ENCODE results near the gene OTOP1. TPM values are rescaled to one million over a fixed set of nuclear protein-coding genes. Genes with fewer than 3 reads are reported as not detected.

The OTOP1 gene
- total and polyA plus RNA-seq, 2 experiments from 2014 or later = not detected

DNA sequence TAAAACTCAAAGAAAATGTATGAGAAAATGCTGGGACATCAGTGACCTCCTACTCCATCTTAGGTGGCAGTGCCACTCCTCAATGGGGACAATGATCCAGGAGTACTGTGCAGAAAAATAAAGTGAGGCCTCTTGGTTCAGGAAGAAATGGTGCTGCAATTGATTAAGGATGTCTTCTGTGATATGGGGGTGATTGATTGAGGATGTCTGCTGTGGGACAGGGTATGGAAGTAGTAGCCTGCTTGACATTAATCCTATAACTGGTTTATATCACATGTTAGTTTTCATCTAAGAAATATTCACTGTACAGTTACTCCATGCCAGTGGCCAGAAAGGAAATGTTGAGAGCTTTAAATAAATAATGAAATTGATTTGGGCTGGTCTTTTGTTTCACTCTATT, 20.5 kb downstream of the OTOP1 start (continued):
- TF ChIP-seq ZNF462 (CRISPR knock-in tag; IDR thresholded peaks at IDR 0.05) = no peak
- no peak for TF ChIP-seq EZH2phosphoT487 (IDR thresholded peaks at IDR 0.05; ENCODE audit: unreplicated experiment)
- no peak for TF ChIP-seq POLR2AphosphoS5 (IDR thresholded peaks at IDR 0.05; ENCODE audit: low read depth)

GRCh38 chr4:4204401-4204745, 22.4 kb downstream of the OTOP1 start:
- no peak for ATAC-seq
- no peak for TF ChIP-seq JUNB (IDR thresholded peaks at IDR 0.05; ENCODE audit: unreplicated experiment)
- TF ChIP-seq ZNF114 (CRISPR knock-in tag; IDR thresholded peaks at IDR 0.05) = no peak
- TF ChIP-seq STAT1 (IDR thresholded peaks at IDR 0.05; ENCODE audit: unreplicated experiment) = no peak
- no peak for TF ChIP-seq CTCF (conservative IDR thresholded peaks at IDR 0.05; ENCODE audit: low read depth in 2 of 2)
- TF ChIP-seq ETS1 (IDR thresholded peaks at IDR 0.05) = no peak
- no peak for TF ChIP-seq ZNF331 (CRISPR knock-in tag; IDR thresholded peaks at IDR 0.05; ENCODE audit: low read depth)
- no peak for TF ChIP-seq CREB1 (CRISPR knock-in tag; IDR thresholded peaks at IDR 0.05; ENCODE audit: low read depth)
- no peak for TF ChIP-seq EZH2 (IDR thresholded peaks at IDR 0.05; ENCODE audit: low read depth, unreplicated experiment)

More at GRCh38 chr4:4204401-4204745, 22.4 kb downstream of the OTOP1 start:
- Histone ChIP-seq H3K4me1 (ENCODE audit: insufficient read depth) (no peaks in the 10 kb centered on the region), H3K27ac (ENCODE audit: low read depth) (no peak overlapping the region), H3K36me3 (ENCODE audit: insufficient read depth) (no peaks in the 10 kb centered on the region), H3K4me3 (no peak overlapping the region), H3F3A (replicated peaks; ENCODE audit: low read depth) (no peaks in the 10 kb centered on the region), H3K4me2 (no peak overlapping the region), H2AFZ (no peak overlapping the region), H3K27me3 (ENCODE audit: insufficient read depth) (no peaks in the 10 kb centered on the region), H3K79me2 (replicated peaks; ENCODE audit: insufficient read depth) (no peaks in the 10 kb centered on the region), H4K20me1 (replicated peaks; ENCODE audit: insufficient read depth) (no peaks in the 10 kb centered on the region), H3K9me2 (ENCODE audit: insufficient read depth) (no peaks in the 10 kb centered on the region)
- Mint-ChIP-seq H3K36me3 (ENCODE audit: low read depth) (no peaks in the 10 kb centered on the region), H3K4me1 (peaks cover 8% of the 10 kb centered on the region; the same call in 2 of the 3 replicates), H3K4me3 (no peak overlapping the region), H3K9me3 (no peaks in the 10 kb centered on the region), H3K27ac (no peak overlapping the region), H3K27me3 (ENCODE audit: insufficient read depth, low read depth, poor library complexity) (peaks cover 8% of the 10 kb centered on the region)
- DNase-seq (ENCODE audit: low spot score) = no peak
